HepG2 (cell line): ENCODE data around the gene UGT8. TPM values are rescaled to one million over a fixed set of nuclear protein-coding genes. Genes with fewer than 3 reads are reported as not detected.
"Not testable (repeated sequence)": the region's sequence is repeated elsewhere in the genome, so short reads cannot be mapped to it uniquely, and the experiment has no call there.

ENCODE experiments used
- ATAC-seq: fragments of 200-7000 bp; cut with Tn5 transposase; 3 replicates; pipeline ENCODE4 v1.9.1; 2020; ENCODE audit warnings: mild to moderate bottlenecking, moderate library complexity
- BruUV-seq: library from RNA; stranded (reverse); fragments of 400-500 nt; replicated peaks from 2 replicates; lab custom pipeline; 2021; lab: Mats Ljungman, UMichigan
- CTCF ChIA-PET: fragments of 300-600 bp; formaldehyde crosslinking; extraction: SDS; loops from one replicate; lab custom pipeline; 2021; ENCODE audit warnings: low total read pairs, inconsistent platforms, low intra/inter-chr PET ratio; lab: Yijun Ruan, JAX
- POLR2A ChIA-PET: fragments of 350-600 bp; sonication (Branson Sonifier 250); formaldehyde crosslinking; loops from one replicate; lab custom pipeline; 2020; ENCODE audit warnings: antibody characterized with exemption, inconsistent platforms; lab: Yijun Ruan, JAX
- DNase-seq: peaks from one replicate; pipeline ENCODE4 v3.0.0-alpha.2; 2015; ENCODE audit warnings: low spot score
- FAIRE-seq: peaks from 3 replicates; lab custom pipeline; 2011; peaks lifted over from hg19 to GRCh38; lab: Jason Lieb, UNC
- H2AFZ ChIP-seq: one replicate; pipeline ENCODE4 v1.6.1; 2011; ENCODE audit warnings: low read length, inconsistent platforms
- H3K27ac ChIP-seq: fragments of 300-600 bp; 3 replicates; pipeline ENCODE4 v1.8.0; 2011; ENCODE audit warnings: mixed run types, mild to moderate bottlenecking, mixed read lengths, low read length, inconsistent platforms; ENCODE audit not compliant: insufficient read depth; ENCODE audit errors: extremely low read length
- H3K27me3 ChIP-seq, 2 experiments: fragments of 200-600 bp in 1 of 2; 2 replicates in 1 of 2; 3 replicates in 1 of 2; pipeline versions ENCODE4 v1.6.0 to v1.8.0; 2011; ENCODE audit warnings: low read length in 2 of 2, mild to moderate bottlenecking in 2 of 2, moderate library complexity in 2 of 2, inconsistent platforms in 1 of 2; ENCODE audit not compliant: insufficient read depth in 2 of 2, control insufficient read depth in 1 of 2
- H3K36me3 ChIP-seq, 2 experiments: fragments of 200-600 bp in 1 of 2; replicated peaks in 1 of 2; 2 replicates in 1 of 2; 3 replicates in 1 of 2; pipeline versions ENCODE4 v1.5.1 to v1.8.0; 2011; ENCODE audit warnings: low read length in 2 of 2, inconsistent platforms in 1 of 2; ENCODE audit not compliant: insufficient read depth in 2 of 2, control insufficient read depth in 1 of 2
- H3K4me1 ChIP-seq: 2 replicates; pipeline ENCODE4 v1.5.1; 2012; ENCODE audit warnings: low read length, inconsistent platforms; ENCODE audit not compliant: insufficient read depth
- H3K4me2 ChIP-seq: 2 replicates; pipeline ENCODE4 v1.6.0; 2011; ENCODE audit warnings: low read depth, low read length, inconsistent platforms
- H3K4me3 ChIP-seq, 3 experiments: fragments of 200-600 bp in 1 of 3; sonication (generic), shearing (Covaris generic) in 1 of 3; replicated peaks in 1 of 3; 2 replicates each; pipeline ENCODE4 v1.5.1; 2011 to 2016; ENCODE audit warnings: low read length in 3 of 3, inconsistent platforms in 2 of 3, low read depth in 2 of 3, mild to moderate bottlenecking in 2 of 3, control low read depth in 1 of 3, mixed read lengths in 1 of 3; ENCODE audit not compliant: insufficient read depth in 1 of 3
- H3K79me2 ChIP-seq: one replicate; pipeline ENCODE4 v1.6.1; 2011; ENCODE audit warnings: low read length, inconsistent platforms; ENCODE audit not compliant: insufficient read depth
- H3K9ac ChIP-seq: 2 replicates; pipeline ENCODE4 v1.6.0; 2011; ENCODE audit warnings: mild to moderate bottlenecking, low read depth, low read length, inconsistent platforms; ENCODE audit not compliant: insufficient read depth
- H3K9me3 ChIP-seq: 2 replicates; pipeline ENCODE4 v1.5.1; 2012; ENCODE audit warnings: mild to moderate bottlenecking, low read length
- H4K20me1 ChIP-seq: 2 replicates; pipeline ENCODE4 v1.6.0; 2011; ENCODE audit warnings: inconsistent platforms, mild to moderate bottlenecking, low read length, moderate library complexity; ENCODE audit not compliant: insufficient read depth
- MAFK ChIP-seq, 2 experiments: IDR thresholded peaks in 1 of 2; conservative IDR thresholded peaks in 1 of 2; 2 replicates each; pipeline ENCODE4 v1.6.1; 2011; ENCODE audit warnings: improper control_type of control experiment in 2 of 2, low read length in 2 of 2
- ZNF12 ChIP-seq: sonication (generic); formaldehyde crosslinking; IDR thresholded peaks from 2 replicates; pipeline ENCODE4 v1.5.0; 2020; ENCODE audit warnings: missing genetic modification reagents
- ZNF557 ChIP-seq: sonication (generic); formaldehyde crosslinking; IDR thresholded peaks from 2 replicates; pipeline ENCODE4 v1.4.0; 2020; ENCODE audit warnings: missing genetic modification reagents
- WGBS: methylation state at CpG from one replicate; pipeline ENCODE4 v1.1.6; 2017; ENCODE audit warnings: low lambda C conversion rate; 5-methylcytosine and 5-hydroxymethylcytosine counted together
- in situ Hi-C: cut with HindIII; loops from 2 replicates; pipeline ENCODE4 v1.10.0; 2017; ENCODE audit warnings: low pct_unique_long_range_greater_than_20kb; ENCODE audit not compliant: extremely low pct_ligation_motif_present
- intact Hi-C: fragments of 100-400 bp; cut with micrococcal nuclease; formaldehyde crosslinking; loops from one replicate; pipeline ENCODE4 v1.10.0; 2022; ENCODE audit not compliant: unreplicated experiment
- polyA plus RNA-seq, 8 experiments: library from polyadenylated mRNA; depleted of rRNA in 3 of 8; stranded (reverse) in 7 of 8; unstranded in 1 of 8; fragments of >200 nt; fragmentation: Illumina TruSeq in 4 of 8; extraction: Trizol in 4 of 8; gene quantifications; 2 replicates each; pipeline versions ENCODE4 v1.2.1 to v1.2.3, GENCODE V29; 2011 to 2016; ENCODE audit warnings: low read depth in 4 of 8, missing spikeins in 1 of 8, mixed read lengths in 1 of 8; ENCODE audit not compliant: insufficient read depth in 1 of 8
- total RNA-seq, 5 experiments: library from RNA; depleted of rRNA; stranded (reverse); fragments of >200 nt; fragmentation: Illumina TruSeq; extraction: Trizol; gene quantifications; 2 replicates each; pipeline ENCODE4 v1.2.3, GENCODE V29; 2016; ENCODE audit warnings: low read depth in 1 of 5

Gene UGT8
- total and polyA plus RNA-seq, 2 of the 13 experiments (the other 11 are each of a cell fraction or from before 2014, with no cell fraction given) = not detected

DNA sequence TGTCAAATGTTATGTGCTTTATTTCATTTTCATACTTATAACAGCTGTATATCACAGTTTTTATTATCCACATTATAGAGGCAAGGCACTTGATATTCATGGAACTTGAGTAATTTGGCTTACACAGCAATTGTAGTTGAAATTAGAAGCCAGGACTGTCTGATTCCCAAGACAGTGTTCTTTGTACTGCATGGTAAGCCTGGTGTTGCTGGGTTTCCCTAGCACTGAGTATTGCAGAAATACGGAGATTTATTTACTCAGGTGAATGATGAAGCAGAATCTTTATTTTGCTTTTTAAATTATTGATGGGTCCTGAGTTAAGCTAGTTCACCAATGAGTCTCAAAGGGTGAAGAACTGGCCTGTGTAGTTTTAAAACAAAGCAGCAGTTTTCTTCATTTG, 70.0 kb downstream of the UGT8 start:
- Histone ChIP-seq H3K4me1 (no peaks in the 10 kb centered on the region), H3K4me2 (no peak overlapping the region), H3K9me3 (no peaks in the 10 kb centered on the region), H4K20me1 (no peaks in the 10 kb centered on the region), H2AFZ (no peak overlapping the region), H3K79me2 (no peaks in the 10 kb centered on the region), H3K36me3 (no peaks in the 10 kb centered on the region), H3K27me3 (no peaks in the 10 kb centered on the region; a peak in 1 of 5 replicates), H3K9ac (no peak overlapping the region), H3K4me3 (no peak overlapping the region), H3K27ac (no peak overlapping the region)
- in situ Hi-C loops (no loop called here), intact Hi-C loops (no loop called here)
- POLR2A ChIA-PET = no interaction called here
- no peak for DNase-seq
- CTCF ChIA-PET = no interaction called here
- no TSS peak for BruUV-seq
- TF ChIP-seq MAFK (conservative IDR thresholded peaks at IDR 0.05 in 1 of 2, IDR thresholded peaks at IDR 0.05 in 1 of 2; ENCODE audit: low read length in 2 of 2) (0 out of 4 replicates have a peak, but pooled peaks of 1 of the 2 experiments have one; percentile 6), ZNF12 (CRISPR knock-in tag) (no peak), ZNF557 (CRISPR knock-in tag) (no peak)
- FAIRE-seq = no peak
- 0% methylated on average over 1 of the region's 1 CpG for WGBS
- ATAC-seq = no peak

DNA sequence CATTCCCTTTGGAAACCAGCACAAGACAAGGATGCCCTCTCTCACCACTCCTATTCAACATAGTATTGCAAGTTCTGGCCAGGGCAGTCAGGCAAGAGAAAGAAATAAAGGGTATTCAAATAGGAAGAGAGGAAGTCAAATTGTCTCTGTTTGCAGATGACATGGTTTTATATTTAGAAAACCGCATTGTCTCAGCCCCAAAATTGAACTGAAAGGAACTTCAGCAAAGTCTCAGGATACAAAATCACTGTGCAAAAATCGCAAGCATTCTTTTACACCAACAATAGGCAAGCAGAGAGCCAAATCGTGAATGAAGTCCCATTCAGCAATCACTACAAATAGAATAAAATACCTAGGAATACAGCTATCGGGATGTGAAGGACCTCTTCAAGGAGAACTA, 72.1 kb downstream of the UGT8 start:
- FAIRE-seq, H3K4me2 ChIP-seq, DNase-seq, POLR2A ChIA-PET, H3K4me3 ChIP-seq, CTCF ChIA-PET, ATAC-seq, H3K9ac ChIP-seq, intact Hi-C loops, H3K9me3 ChIP-seq, H3K79me2 ChIP-seq, H3K27me3 ChIP-seq, BruUV-seq, H4K20me1 ChIP-seq, in situ Hi-C loops, H2AFZ ChIP-seq, H3K27ac ChIP-seq, H3K36me3 ChIP-seq, H3K4me1 ChIP-seq: not testable (repeated sequence)
- WGBS = 8% methylated on average over 4 of the region's 4 CpGs
